ENCODE results near the gene KLHL22. TPM values are rescaled to one million over a fixed set of nuclear protein-coding genes. Genes with fewer than 3 reads are reported as not detected.

The KLHL22 gene
- total RNA-seq, 1 experiment from 2014 or later: 20.0 TPM

DNA sequence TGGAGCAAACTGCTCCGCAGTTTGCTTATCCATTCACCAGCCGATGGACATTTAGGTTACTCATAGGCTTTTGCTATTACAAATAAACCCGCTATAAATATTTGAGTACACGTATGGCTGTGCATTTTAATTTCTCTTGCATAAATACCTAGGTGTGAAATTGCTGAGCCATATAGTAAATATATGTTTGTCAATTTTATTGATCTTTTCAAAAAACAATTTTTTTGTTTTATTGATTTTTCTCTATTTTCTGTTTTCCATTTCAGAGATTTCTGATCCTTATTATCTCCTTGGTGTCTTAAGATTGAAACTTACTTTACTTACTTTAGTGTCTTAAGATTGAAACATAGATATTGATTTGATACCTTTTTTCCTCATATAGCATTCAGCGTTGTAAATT, 97.2 kb downstream of the KLHL22 start:
- Histone ChIP-seq H3K27ac (no peak overlapping the region), H3K4me3 (no peak overlapping the region), H3F3A (ENCODE audit: insufficient read depth, low read depth) (no peaks in the 10 kb centered on the region), H2AFZ (no peak overlapping the region), H3K9me2 (ENCODE audit: insufficient read depth) (no peaks in the 10 kb centered on the region), H3K79me2 (ENCODE audit: low read depth) (no peaks in the 10 kb centered on the region), H3K36me3 (ENCODE audit: low read depth) (no peaks in the 10 kb centered on the region), H4K20me1 (ENCODE audit: insufficient read depth) (no peaks in the 10 kb centered on the region), H3K4me1 (replicated peaks; ENCODE audit: insufficient read depth) (no peaks in the 10 kb centered on the region), H3K4me2 (no peak overlapping the region), H3K9me3 (ENCODE audit: insufficient read depth, low read depth) (no peaks in the 10 kb centered on the region), H3K27me3 (ENCODE audit: insufficient read depth, low read depth) (no peaks in the 10 kb centered on the region)
- TF ChIP-seq, protein P1, sequence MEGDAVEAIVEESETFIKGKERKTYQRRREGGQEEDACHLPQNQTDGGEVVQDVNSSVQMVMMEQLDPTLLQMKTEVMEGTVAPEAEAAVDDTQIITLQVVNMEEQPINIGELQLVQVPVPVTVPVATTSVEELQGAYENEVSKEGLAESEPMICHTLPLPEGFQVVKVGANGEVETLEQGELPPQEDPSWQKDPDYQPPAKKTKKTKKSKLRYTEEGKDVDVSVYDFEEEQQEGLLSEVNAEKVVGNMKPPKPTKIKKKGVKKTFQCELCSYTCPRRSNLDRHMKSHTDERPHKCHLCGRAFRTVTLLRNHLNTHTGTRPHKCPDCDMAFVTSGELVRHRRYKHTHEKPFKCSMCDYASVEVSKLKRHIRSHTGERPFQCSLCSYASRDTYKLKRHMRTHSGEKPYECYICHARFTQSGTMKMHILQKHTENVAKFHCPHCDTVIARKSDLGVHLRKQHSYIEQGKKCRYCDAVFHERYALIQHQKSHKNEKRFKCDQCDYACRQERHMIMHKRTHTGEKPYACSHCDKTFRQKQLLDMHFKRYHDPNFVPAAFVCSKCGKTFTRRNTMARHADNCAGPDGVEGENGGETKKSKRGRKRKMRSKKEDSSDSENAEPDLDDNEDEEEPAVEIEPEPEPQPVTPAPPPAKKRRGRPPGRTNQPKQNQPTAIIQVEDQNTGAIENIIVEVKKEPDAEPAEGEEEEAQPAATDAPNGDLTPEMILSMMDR (conservative IDR thresholded peaks at IDR 0.05): no peak
- no peak for TF ChIP-seq EZH2 (IDR thresholded peaks at IDR 0.05; ENCODE audit: low read depth)
- DNase-seq: no peak
- intact Hi-C loops (cut with micrococcal nuclease; ENCODE audit: unreplicated experiment): no loop called here
- ChIA-PET CTCF (no interaction called here), POLR2A (ENCODE audit: unreplicated experiment) (interaction anchor here (0.6 kb wide), 1 partner anchor 378 kb away, joined by 5 read pairs; no protein-coding TSS in a partner anchor)
- no TSS peak for BruUV-seq (replicated peaks)

DNA sequence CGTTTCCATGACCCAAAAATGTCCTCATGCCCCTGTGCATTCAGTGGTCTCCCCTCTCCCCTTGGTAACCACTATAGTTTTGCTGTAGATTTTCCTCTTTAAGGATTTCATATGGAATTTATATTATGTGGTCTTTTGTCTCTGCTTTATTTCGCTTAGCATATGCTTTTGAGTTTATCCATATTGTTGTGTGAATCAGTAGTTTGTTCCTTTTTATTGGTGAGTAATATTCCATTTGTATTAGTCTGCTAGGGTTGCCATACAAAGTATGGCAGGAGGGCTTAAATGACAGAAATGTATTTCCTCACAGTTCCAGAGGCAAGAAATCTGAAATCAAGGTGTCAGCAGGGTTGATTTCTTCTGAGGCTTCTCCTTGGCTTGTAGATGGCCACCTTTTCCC, 98.1 kb downstream of the KLHL22 start:
- no peak for DNase-seq
- Histone ChIP-seq H2AFZ (no peak overlapping the region), H3F3A (ENCODE audit: insufficient read depth, low read depth) (no peaks in the 10 kb centered on the region), H3K36me3 (ENCODE audit: low read depth) (no peaks in the 10 kb centered on the region), H3K27ac (no peak overlapping the region), H3K4me1 (replicated peaks; ENCODE audit: insufficient read depth) (no peaks in the 10 kb centered on the region), H3K9me3 (ENCODE audit: insufficient read depth, low read depth) (no peaks in the 10 kb centered on the region), H3K27me3 (ENCODE audit: insufficient read depth, low read depth) (no peaks in the 10 kb centered on the region), H4K20me1 (ENCODE audit: insufficient read depth) (no peaks in the 10 kb centered on the region), H3K9me2 (ENCODE audit: insufficient read depth) (no peaks in the 10 kb centered on the region), H3K4me2 (no peak overlapping the region), H3K4me3 (no peak overlapping the region), H3K79me2 (ENCODE audit: low read depth) (no peaks in the 10 kb centered on the region)
- ChIA-PET POLR2A (ENCODE audit: unreplicated experiment) (no interaction called here), CTCF (no interaction called here)
- TF ChIP-seq EZH2 (IDR thresholded peaks at IDR 0.05; ENCODE audit: low read depth): no peak
- TF ChIP-seq, protein P1 (conservative IDR thresholded peaks at IDR 0.05): no peak
- intact Hi-C loops (cut with micrococcal nuclease; ENCODE audit: unreplicated experiment): no loop called here
- BruUV-seq (replicated peaks): no TSS peak

DNA sequence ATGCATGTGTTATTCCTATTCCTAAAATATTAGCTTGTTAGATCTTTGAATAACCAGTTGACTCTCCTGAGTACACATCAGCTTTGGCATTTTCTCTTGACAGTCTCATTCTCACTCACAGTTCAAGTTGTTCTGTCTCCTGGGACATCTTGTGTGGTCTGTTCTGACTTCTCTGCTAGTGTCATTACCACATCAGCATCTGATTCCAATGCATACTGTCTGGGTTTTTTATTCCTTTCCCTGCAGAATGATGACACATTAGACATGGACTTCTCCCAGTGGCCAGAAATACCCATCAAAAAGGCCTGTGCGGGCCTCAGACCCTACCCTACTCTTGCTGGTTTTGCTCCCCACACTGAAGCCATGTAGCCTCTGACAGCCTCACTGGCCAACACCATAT, 99.0 kb downstream of the KLHL22 start:
- no peak overlapping the region for H2AFZ ChIP-seq
- no peaks in the 10 kb centered on the region for H3K9me3 ChIP-seq (ENCODE audit: insufficient read depth, low read depth)
- BruUV-seq (replicated peaks): no TSS peak
- H3K4me3 ChIP-seq: no peak overlapping the region
- H3K79me2 ChIP-seq (ENCODE audit: low read depth): no peaks in the 10 kb centered on the region
- no peaks in the 10 kb centered on the region for H3K36me3 ChIP-seq (ENCODE audit: low read depth)
- no peaks in the 10 kb centered on the region for H3F3A ChIP-seq (ENCODE audit: insufficient read depth, low read depth)
- H3K4me1 ChIP-seq (replicated peaks; ENCODE audit: insufficient read depth): no peaks in the 10 kb centered on the region
- no peak for DNase-seq
- no peaks in the 10 kb centered on the region for H3K27me3 ChIP-seq (ENCODE audit: insufficient read depth, low read depth)
- H3K27ac ChIP-seq: no peak overlapping the region
- CTCF ChIA-PET: no interaction called here
- no peak overlapping the region for H3K4me2 ChIP-seq
- intact Hi-C loops (cut with micrococcal nuclease; ENCODE audit: unreplicated experiment): no loop called here
- POLR2A ChIA-PET (ENCODE audit: unreplicated experiment): interaction anchor here (0.6 kb wide), 1 partner anchor 12 kb away, joined by 6 read pairs; no protein-coding TSS in a partner anchor
- TF ChIP-seq EZH2 (IDR thresholded peaks at IDR 0.05; ENCODE audit: low read depth): no peak
- TF ChIP-seq, protein P1 (conservative IDR thresholded peaks at IDR 0.05): no peak
- H4K20me1 ChIP-seq (ENCODE audit: insufficient read depth): no peaks in the 10 kb centered on the region
- no peaks in the 10 kb centered on the region for H3K9me2 ChIP-seq (ENCODE audit: insufficient read depth)

Measured in PC-9 (cell line).